GM18520 (cell line): ENCODE data around the gene MIAT.

Experiments
- ATAC-seq: cut with Tn5 transposase; IDR thresholded peaks from one replicate; pipeline ENCODE4 v1.9.1; 2021; ENCODE audit not compliant: unreplicated experiment

MIAT gene

GRCh38 chr22:26631282-26631681, 26.1 kb upstream of the MIAT start:
- ATAC-seq = no peak

DNA sequence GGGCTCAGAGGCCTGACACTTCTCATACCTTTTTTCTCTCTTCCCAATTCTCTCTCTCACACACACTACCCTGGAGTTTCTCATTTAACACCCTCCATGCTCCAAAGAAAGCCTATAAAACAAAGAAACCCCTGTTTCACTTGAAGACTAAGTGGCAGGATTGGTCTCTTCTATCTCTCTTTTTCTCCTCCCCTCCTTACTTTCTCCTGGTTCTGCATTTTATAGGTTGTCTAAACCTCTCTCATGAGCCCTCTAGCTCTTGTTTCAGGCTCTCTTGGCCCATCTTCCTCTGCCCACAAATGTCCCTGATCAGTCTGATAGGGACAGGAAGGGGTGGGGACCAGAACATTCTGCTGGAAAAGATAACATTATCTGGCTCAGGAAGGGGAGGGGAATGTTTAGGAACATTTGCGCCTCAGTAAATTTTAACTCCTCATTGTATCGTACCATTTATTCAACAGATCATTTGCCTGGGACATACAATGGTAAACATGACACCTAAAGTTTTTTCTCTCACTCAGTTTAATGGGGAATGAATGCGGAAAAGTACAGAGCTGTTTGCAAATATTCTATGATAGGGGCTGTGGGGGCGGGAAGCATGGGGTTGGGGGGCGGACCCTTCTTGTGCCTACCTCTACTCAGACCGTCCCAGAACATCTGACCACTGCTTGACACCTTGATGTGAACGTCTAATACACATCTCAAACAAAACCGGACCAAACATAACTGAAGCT, 24.8 kb upstream of the MIAT start:
- ATAC-seq = no peak

- no peak for ATAC-seq
Measured at GRCh38 chr22:26634189-26634588, 23.2 kb upstream of the MIAT start.

- ATAC-seq = no peak
Measured at GRCh38 chr22:26635117-26635516, 22.3 kb upstream of the MIAT start.

- no peak for ATAC-seq
Measured at GRCh38 chr22:26636296-26636695, 21.1 kb upstream of the MIAT start.

DNA sequence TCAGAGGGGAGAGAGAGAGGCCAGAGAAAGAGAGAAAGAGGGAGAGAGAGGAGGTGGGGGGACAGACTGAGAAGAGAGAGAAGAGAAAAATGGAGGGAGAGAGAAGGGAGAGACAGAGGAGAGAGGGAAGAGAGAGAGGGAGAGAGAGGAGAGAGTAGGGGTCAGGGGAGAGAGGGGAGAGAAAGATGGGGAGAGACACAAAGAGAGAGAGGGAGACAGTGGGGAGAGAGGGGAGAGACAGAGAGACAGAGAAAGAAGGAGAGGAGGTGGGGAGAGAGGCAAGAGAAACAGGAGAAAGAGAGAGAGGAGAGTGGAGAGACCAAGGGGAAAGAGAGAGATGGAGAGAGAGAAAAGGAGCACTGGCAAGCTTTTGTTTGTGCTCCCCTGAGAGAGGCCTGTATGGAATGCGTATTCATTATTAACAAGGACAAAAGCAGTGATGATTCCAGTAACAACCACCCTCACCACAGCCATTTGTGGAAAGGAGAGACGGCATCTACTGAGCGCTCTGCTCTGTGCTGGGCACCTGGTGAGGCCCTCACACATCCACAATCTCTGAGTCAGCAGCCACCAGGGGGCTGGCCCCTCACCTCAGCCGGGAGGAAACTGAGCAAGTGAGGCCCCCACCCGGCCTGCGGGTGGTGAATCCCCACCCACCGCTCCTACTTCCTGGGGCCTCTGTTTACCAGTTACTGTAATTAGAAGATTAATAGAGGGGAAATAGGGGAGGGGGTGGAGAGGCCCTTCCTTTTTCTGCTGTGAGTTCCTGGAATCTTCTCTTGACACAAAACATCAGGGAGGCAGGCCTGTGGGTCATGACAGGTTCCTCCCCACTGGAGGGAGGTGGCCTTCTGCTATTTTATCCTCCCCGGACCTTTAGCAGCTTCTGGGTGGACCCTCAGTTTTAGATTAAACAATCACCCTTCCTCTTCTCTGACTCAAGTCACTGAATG, 14.6 kb upstream of the MIAT start:
- no peak for ATAC-seq

- no peak for ATAC-seq
Measured at GRCh38 chr22:26643418-26644100, 13.8 kb upstream of the MIAT start.

- no peak for ATAC-seq
Measured at GRCh38 chr22:26646158-26646557, 11.2 kb upstream of the MIAT start.

DNA sequence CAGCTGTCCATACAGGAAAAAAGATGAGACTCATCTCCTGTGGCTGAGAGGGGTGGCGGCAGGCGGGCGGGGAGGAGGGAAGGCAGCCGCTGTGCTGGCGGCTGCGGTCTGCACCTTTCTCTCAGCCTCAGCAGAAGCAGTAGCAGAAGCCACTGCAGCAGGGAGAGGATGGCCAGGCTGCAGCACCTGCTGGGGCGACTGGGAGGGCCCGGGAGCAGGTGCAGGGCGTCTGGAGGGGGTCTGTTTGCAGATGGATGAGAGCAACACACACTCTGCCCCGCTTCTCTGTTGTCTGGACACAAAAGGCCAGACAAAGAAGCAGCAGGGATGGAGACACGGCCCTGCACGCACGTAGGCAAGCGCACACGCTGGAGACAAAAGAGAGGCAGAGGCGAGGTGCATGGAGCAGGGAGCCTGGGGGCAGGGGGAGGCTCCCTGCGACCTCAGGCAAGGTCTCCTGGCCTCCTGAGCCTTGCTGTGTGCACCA, 9.3 kb upstream of the MIAT start:
- ATAC-seq = no peak

- ATAC-seq = no peak
Measured at GRCh38 chr22:26648528-26649388, 8.6 kb upstream of the MIAT start.

DNA sequence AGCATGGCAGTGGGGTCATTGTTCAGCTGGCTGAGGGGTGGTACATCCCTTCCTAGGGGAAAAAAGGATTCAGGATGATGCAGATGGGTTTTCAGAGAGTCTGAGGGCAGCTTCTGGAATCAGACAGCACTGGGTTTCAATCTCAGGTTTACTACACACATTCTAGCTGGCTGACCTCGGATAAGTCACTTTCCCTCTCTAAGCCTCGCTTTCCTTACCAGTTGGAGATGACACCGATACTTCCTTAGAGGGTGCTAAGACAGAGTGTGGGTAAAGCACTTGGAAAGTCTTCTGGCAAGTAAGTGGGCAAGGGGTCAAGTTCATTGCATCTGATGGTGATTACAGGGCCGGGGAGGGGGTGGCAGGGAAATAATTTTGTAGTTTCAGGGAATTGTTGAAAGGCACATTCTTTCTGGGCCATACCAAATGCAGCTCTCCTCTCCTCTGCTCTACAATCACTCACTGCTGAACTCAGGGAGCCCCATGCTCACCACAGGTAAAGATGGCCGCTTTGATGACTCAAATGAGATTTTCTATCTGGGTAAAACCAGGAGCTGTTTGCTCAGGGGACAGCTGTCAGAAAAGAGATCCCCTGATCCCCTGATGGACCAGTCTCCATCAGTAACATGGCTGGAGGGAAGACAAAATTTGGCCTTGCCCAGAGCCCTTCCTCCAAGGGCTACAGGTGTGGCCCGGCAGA, 6.5 kb upstream of the MIAT start:
- ATAC-seq = no peak

DNA sequence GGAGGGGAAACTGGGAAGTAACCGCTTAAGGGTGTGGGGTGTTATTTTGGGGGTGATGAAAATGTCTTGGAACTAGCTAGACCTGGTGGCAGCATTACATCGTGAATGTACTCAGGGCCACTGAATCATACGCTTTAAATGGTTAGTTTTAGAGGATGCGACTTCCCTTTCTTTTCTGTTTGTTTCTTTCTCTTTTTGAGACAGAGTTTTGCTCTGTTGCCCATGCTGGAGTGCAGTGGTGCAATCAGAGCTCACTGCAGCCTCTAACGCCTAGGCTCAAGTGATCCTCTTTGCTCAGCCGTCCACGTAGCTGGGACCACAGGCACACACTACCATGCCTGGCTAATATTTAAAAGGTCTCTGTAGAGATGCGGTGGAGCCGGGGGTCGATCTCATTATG, 5.6 kb upstream of the MIAT start:
- no peak for ATAC-seq

- ATAC-seq = no peak
Measured at GRCh38 chr22:26658161-26658560, 773 bp downstream of the MIAT start.

GRCh38 chr22:26658671-26659478, 1.5 kb downstream of the MIAT start:
- peak; percentile 55 for ATAC-seq

DNA sequence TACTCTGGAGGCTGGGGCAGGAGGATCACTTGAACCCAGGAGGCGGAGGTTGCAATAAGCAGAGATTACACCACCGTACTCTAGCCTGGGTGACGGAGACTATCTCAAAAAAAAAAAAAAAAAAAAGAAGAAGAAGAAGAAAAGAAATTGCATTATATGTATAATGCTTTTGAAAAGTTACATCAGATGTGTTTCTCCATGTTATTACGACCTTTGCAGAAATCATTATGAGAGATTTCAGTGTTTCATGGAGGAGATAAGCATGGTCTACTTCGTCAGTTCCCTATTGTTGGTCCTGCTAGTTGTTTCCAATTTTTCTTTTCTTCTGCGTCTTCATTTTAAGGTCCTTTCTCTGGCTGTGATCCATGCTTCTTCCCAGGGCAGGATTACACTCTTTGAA, 3.0 kb downstream of the MIAT start:
- ATAC-seq = no peak

- no peak for ATAC-seq
Measured at GRCh38 chr22:26660961-26661578, 3.7 kb downstream of the MIAT start.

GRCh38 chr22:26662160-26662559, 4.8 kb downstream of the MIAT start:
- ATAC-seq = no peak

GRCh38 chr22:26663374-26663923, 6.1 kb downstream of the MIAT start:
- ATAC-seq = no peak
